SK-N-SH (cell line): Measurements from ENCODE around the gene CAND1. TPM values are rescaled to one million over a fixed set of nuclear protein-coding genes. Genes with fewer than 3 reads are reported as not detected.

Experiments used
- CTCF ChIA-PET: fragments of 300-600, 350-600 bp; formaldehyde crosslinking; extraction: SDS; loops from one replicate; lab custom pipeline; 2021; lab: Yijun Ruan, JAX
- POLR2A ChIA-PET: fragments of 350-600 bp; sonication (Branson Sonifier 250); formaldehyde crosslinking; extraction: SDS; loops from one replicate; lab custom pipeline; 2020; ENCODE audit warnings: antibody characterized with exemption, inconsistent platforms; lab: Yijun Ruan, JAX
- DNase-seq: peaks from one replicate; pipeline ENCODE4 v3.0.0; 2012
- H2AFZ ChIP-seq: fragments of 200-600 bp; sonication (generic); 2 replicates; pipeline ENCODE4 v1.8.1; 2016; ENCODE audit warnings: antibody characterized with exemption, mild to moderate bottlenecking, low read depth
- H3F3A ChIP-seq: fragments of 200-600 bp; sonication (generic); replicated peaks from 2 replicates; pipeline ENCODE3; 2016; ENCODE audit warnings: antibody characterized with exemption, mild to moderate bottlenecking; ENCODE audit not compliant: insufficient read depth
- H3K27ac ChIP-seq, 2 experiments: fragments of 200-500 bp in 1 of 2; fragments of 200-600 bp in 1 of 2; sonication (Bioruptor generic) in 1 of 2; sonication (generic), shearing (Covaris generic) in 1 of 2; 2 replicates each; pipeline versions ENCODE4 v1.5.1 to v1.6.1; 2014 to 2016; ENCODE audit warnings: low read depth in 2 of 2, inconsistent platforms in 1 of 2, low read length in 1 of 2, mild to moderate bottlenecking in 1 of 2, mixed read lengths in 1 of 2
- H3K27me3 ChIP-seq: fragments of 200-600 bp; sonication (generic), shearing (Covaris generic); 2 replicates; pipeline ENCODE4 v1.6.1; 2016; ENCODE audit warnings: mixed run types; ENCODE audit not compliant: insufficient read depth
- H3K36me3 ChIP-seq, 2 experiments: fragments of 200-500 bp in 1 of 2; fragments of 200-600 bp in 1 of 2; sonication (Bioruptor generic) in 1 of 2; sonication (generic) in 1 of 2; replicated peaks in 1 of 2; 2 replicates each; pipeline versions ENCODE3 to v1.5.1; 2014 to 2016; ENCODE audit warnings: low read length in 1 of 2, mild to moderate bottlenecking in 1 of 2; ENCODE audit not compliant: insufficient read depth in 2 of 2, control insufficient read depth in 1 of 2
- H3K4me1 ChIP-seq, 2 experiments: fragments of 200-500 bp in 1 of 2; fragments of 200-600 bp in 1 of 2; sonication (Bioruptor generic) in 1 of 2; sonication (generic), shearing (Covaris generic) in 1 of 2; 2 replicates each; pipeline versions ENCODE4 v1.5.1 to v1.6.1; 2014 to 2016; ENCODE audit warnings: low read depth in 1 of 2, low read length in 1 of 2, mixed run types in 1 of 2; ENCODE audit not compliant: insufficient read depth in 2 of 2, control insufficient read depth in 1 of 2
- H3K4me2 ChIP-seq: fragments of 200-600 bp; sonication (generic), shearing (Covaris generic); 2 replicates; pipeline ENCODE4 v1.6.1; 2017; ENCODE audit warnings: mixed run types
- H3K4me3 ChIP-seq, 2 experiments: fragments of 200-500 bp in 1 of 2; fragments of 200-600 bp in 1 of 2; sonication (Bioruptor generic) in 1 of 2; sonication (generic), shearing (Covaris generic) in 1 of 2; 2 replicates each; pipeline versions ENCODE4 v1.5.1 to v1.8.1; 2014 to 2016; ENCODE audit warnings: low read depth in 2 of 2, inconsistent platforms in 1 of 2, low read length in 1 of 2, mild to moderate bottlenecking in 1 of 2, mixed read lengths in 1 of 2, moderate library complexity in 1 of 2
- H3K79me2 ChIP-seq: fragments of 200-600 bp; sonication (generic); 2 replicates; pipeline ENCODE4 v1.8.1; 2017; ENCODE audit warnings: mild to moderate bottlenecking; ENCODE audit not compliant: insufficient read depth
- H3K9ac ChIP-seq: fragments of 200-600 bp; sonication (generic); 2 replicates; pipeline ENCODE4 v1.6.1; 2017; ENCODE audit warnings: mixed run types
- H3K9me2 ChIP-seq: fragments of 200-600 bp; sonication (generic); 2 replicates; pipeline ENCODE4 v1.6.1; 2017; ENCODE audit warnings: mixed run types
- H3K9me3 ChIP-seq: fragments of 200-600 bp; sonication (generic); 2 replicates; pipeline ENCODE4 v1.6.1; 2017; ENCODE audit warnings: mixed run types, mild to moderate bottlenecking, moderate library complexity
- H4K20me1 ChIP-seq: fragments of 200-600 bp; sonication (generic); 2 replicates; pipeline ENCODE4 v1.6.1; 2017; ENCODE audit warnings: mild to moderate bottlenecking, mixed run types; ENCODE audit not compliant: insufficient read depth
- CTCF ChIP-seq: fragments of 200-600 bp; sonication (generic); IDR thresholded peaks from 2 replicates; pipeline ENCODE4 v1.6.1; 2017; ENCODE audit warnings: antibody characterized with exemption, mild to moderate bottlenecking, moderate library complexity
- NFIC ChIP-seq: IDR thresholded peaks from 2 replicates; pipeline ENCODE4 v1.4.0; 2012; ENCODE audit warnings: borderline replicate concordance
- RAD21 ChIP-seq: IDR thresholded peaks from 2 replicates; pipeline ENCODE4 v1.6.1; 2012; ENCODE audit warnings: mild to moderate bottlenecking, low read length
- RXRA ChIP-seq: IDR thresholded peaks from 2 replicates; pipeline ENCODE4 v1.4.0; 2012; ENCODE audit warnings: low read depth, mild to moderate bottlenecking, borderline replicate concordance
- SIN3A ChIP-seq: IDR thresholded peaks from 2 replicates; pipeline ENCODE4 v1.6.1; 2012; ENCODE audit warnings: low read depth, mild to moderate bottlenecking, low read length, moderate library complexity, borderline replicate concordance
- TEAD4 ChIP-seq: IDR thresholded peaks from 2 replicates; pipeline ENCODE4 v1.4.0; 2012; ENCODE audit warnings: mild to moderate bottlenecking, borderline replicate concordance; ENCODE audit not compliant: insufficient read depth
- USF1 ChIP-seq: IDR thresholded peaks from 2 replicates; pipeline ENCODE4 v1.4.0; 2012; ENCODE audit warnings: low read depth, borderline replicate concordance
- WGBS: methylation state at CpG from one replicate; pipeline ENCODE4 v1.1.6; 2017; ENCODE audit warnings: low lambda C conversion rate; 5-methylcytosine and 5-hydroxymethylcytosine counted together
- polyA plus RNA-seq, 3 experiments: library from polyadenylated mRNA; depleted of rRNA; stranded (reverse); fragments of >200 nt; gene quantifications; 2 replicates each; pipeline ENCODE4 v1.2.3, GENCODE V29; 2012

The CAND1 gene
- polyA plus RNA-seq, 1 of the 3 experiments (the other 2 are of a cell fraction): 17.4 TPM

- no peak for TF ChIP-seq RXRA
- TF ChIP-seq NFIC: no peak
- TF ChIP-seq SIN3A: no peak
- TF ChIP-seq CTCF: no peak
- TF ChIP-seq USF1: no peak
- TF ChIP-seq TEAD4: no peak
- TF ChIP-seq RAD21: no peak
- Histone ChIP-seq H3K36me3 (no peaks in the 10 kb centered on the region), H2AFZ (no peak overlapping the region), H3K4me1 (peaks cover 0 to 4% of the 10 kb centered on the region in 2 experiments; a peak in 1 of 4 replicates), H3K4me3 (no peak overlapping the region), H3K27ac (no peak overlapping the region), H4K20me1 (no peaks in the 10 kb centered on the region), H3K4me2 (no peak overlapping the region), H3K79me2 (no peaks in the 10 kb centered on the region), H3K9me2 (no peaks in the 10 kb centered on the region), H3K9ac (no peak overlapping the region), H3F3A (peaks cover 9% of the 10 kb centered on the region), H3K9me3 (no peaks in the 10 kb centered on the region), H3K27me3 (no peaks in the 10 kb centered on the region)
- CTCF ChIA-PET: interaction anchor here (0.7 to 2.5 kb wide), 9 partner anchors 9 to 680 kb away, joined by 3 to 14 read pairs (median 4); partner anchors contain the start of gene CAND1
- 86% methylated on average over 7 of the region's 7 CpGs for WGBS
- DNase-seq: no peak
- POLR2A ChIA-PET: no interaction called here
Observed at GRCh38 chr12:67357376-67358125, 88.4 kb downstream of the CAND1 start.

- H3K79me2 ChIP-seq: no peaks in the 10 kb centered on the region
- H4K20me1 ChIP-seq: no peaks in the 10 kb centered on the region
- H3K9ac ChIP-seq: no peak overlapping the region
- H3K4me2 ChIP-seq: no peak overlapping the region
- ChIA-PET POLR2A (no interaction called here), CTCF (interaction anchor here (0.5 to 2.0 kb wide), 3 partner anchors 13 to 1222 kb away, joined by 3 to 7 read pairs (median 7); no protein-coding TSS in a partner anchor)
- no peaks in the 10 kb centered on the region for H3K9me2 ChIP-seq
- no peak overlapping the region for H2AFZ ChIP-seq
- H3K4me1 ChIP-seq: peaks cover 0 to 4% of the 10 kb centered on the region in 2 experiments; a peak in 1 of 4 replicates
- H3K27me3 ChIP-seq: no peaks in the 10 kb centered on the region
- no peak overlapping the region for H3K4me3 ChIP-seq
- H3K36me3 ChIP-seq: no peaks in the 10 kb centered on the region
- WGBS: 64% methylated on average over 4 of the region's 4 CpGs
- peaks cover 9% of the 10 kb centered on the region for H3F3A ChIP-seq
- TF ChIP-seq USF1 (no peak), NFIC (0 out of 2 replicates have a peak, but pooled peaks have one; percentile 8)
- TF ChIP-seq, all 33 proteins: peak for 1
- H3K9me3 ChIP-seq: no peaks in the 10 kb centered on the region
- DNase-seq: no peak
- no peak overlapping the region for H3K27ac ChIP-seq
Observed at GRCh38 chr12:67358781-67359338, 89.7 kb downstream of the CAND1 start.
